ENCODE results near the gene DMD.

Gene DMD

GRCh38 chrX:31224381-31225012 is 1986.9 kb downstream of the DMD start:
- DNase-seq (ENCODE audit: low read depth) = no peak

- DNase-seq (ENCODE audit: low read depth) = peak; percentile 2
These were observed 1987.5 kb downstream of the DMD start for GRCh38 chrX:31223817-31224216.

GRCh38 chrX:31222946-31223345 is 1988.4 kb downstream of the DMD start:
- DNase-seq (ENCODE audit: low read depth) = no peak

GRCh38 chrX:31219174-31219573 is 1992.2 kb downstream of the DMD start:
- DNase-seq (ENCODE audit: low read depth) = no peak

- no peak for DNase-seq (ENCODE audit: low read depth)
These were observed 1994.3 kb downstream of the DMD start for GRCh38 chrX:31217084-31217483.

- DNase-seq (ENCODE audit: low read depth) = no peak
These were observed 1996.0 kb downstream of the DMD start for GRCh38 chrX:31215277-31215815.

- DNase-seq (ENCODE audit: low read depth) = no peak
These were observed 1997.4 kb downstream of the DMD start for GRCh38 chrX:31213941-31214340.

GRCh38 chrX:31212856-31213748 is 1998.2 kb downstream of the DMD start:
- DNase-seq (ENCODE audit: low read depth) = no peak

- DNase-seq (ENCODE audit: low read depth) = no peak
These were observed 2002.2 kb downstream of the DMD start for GRCh38 chrX:31209005-31209628.

GRCh38 chrX:31201503-31201902 is 2009.8 kb downstream of the DMD start:
- no peak for DNase-seq (ENCODE audit: low read depth)

GRCh38 chrX:31200430-31200829 is 2010.9 kb downstream of the DMD start:
- no peak for DNase-seq (ENCODE audit: low read depth)

- DNase-seq (ENCODE audit: low read depth) = no peak
These were observed 2011.6 kb downstream of the DMD start for GRCh38 chrX:31199840-31200114.

GRCh38 chrX:31199056-31199839 is 2012.1 kb downstream of the DMD start:
- DNase-seq (ENCODE audit: low read depth) = peak; percentile 34

- DNase-seq (ENCODE audit: low read depth) = no peak
These were observed 2021.0 kb downstream of the DMD start for GRCh38 chrX:31190221-31190975.

GRCh38 chrX:31186693-31187338 is 2024.5 kb downstream of the DMD start:
- DNase-seq (ENCODE audit: low read depth) = peak; percentile 0

- no peak for DNase-seq (ENCODE audit: low read depth)
These were observed 2025.5 kb downstream of the DMD start for GRCh38 chrX:31185884-31186283.

- DNase-seq (ENCODE audit: low read depth) = no peak
These were observed 2029.9 kb downstream of the DMD start for GRCh38 chrX:31181377-31182000.

GRCh38 chrX:31179203-31179602 is 2032.1 kb downstream of the DMD start:
- DNase-seq (ENCODE audit: low read depth) = no peak

GRCh38 chrX:31178769-31179125 is 2032.6 kb downstream of the DMD start:
- peak; percentile 0 for DNase-seq (ENCODE audit: low read depth)

GRCh38 chrX:31178064-31178768 is 2033.1 kb downstream of the DMD start:
- no peak for DNase-seq (ENCODE audit: low read depth)
